Lower leg skin (tissue), 4 donors: Measurements from ENCODE around the gene ATP1A4. TPM values are rescaled to one million over a fixed set of nuclear protein-coding genes. Genes with fewer than 3 reads are reported as not detected.
A peak's percentile ranks its signal among the peaks of the same experiment; 100 is the strongest.

Experiments
- DNase-seq, 2 donors: peaks; one replicate each; pipeline ENCODE4 v3.0.0-alpha.2; 2019; ENCODE audit warnings: low spot score in 2 of 2
- H3K4me3 ChIP-seq: fragments of 200-600 bp; sonication (generic); 2 replicates; pipeline ENCODE4 v1.5.1; 2017; ENCODE audit warnings: mild to moderate bottlenecking, low read depth; ENCODE audit not compliant: poor library complexity, severe bottlenecking
- POLR2A ChIP-seq, 2 donors: fragments of 450-650 bp; IDR thresholded peaks; one replicate each; pipeline ENCODE4 v1.6.1; 2016 to 2017; ENCODE audit warnings: antibody characterized with exemption in 2 of 2, mild to moderate bottlenecking in 1 of 2, moderate library complexity in 1 of 2
- WGBS, 2 donors: methylation state at CpG; one replicate each; pipeline ENCODE4 v1.1.5; 2018; 5-methylcytosine and 5-hydroxymethylcytosine counted together
- intact Hi-C: fragments of 100-400 bp; cut with DNase I; formaldehyde crosslinking; loops from one replicate; pipeline ENCODE4 v1.15.0; 2023; ENCODE audit warnings: low total_unique reads
- total RNA-seq, 4 donors: library from RNA; depleted of rRNA; stranded (reverse); fragments of >200 nt; gene quantifications; one replicate each; pipeline ENCODE4 v1.1.0, GENCODE V29; 2016
- TF ChIP-seq, protein P1 (sequence below), 3 donors: fragments of 450-650 bp; IDR thresholded peaks; one replicate each; pipeline ENCODE4 v1.5.1; 2016; ENCODE audit warnings: antibody characterized with exemption in 3 of 3, mild to moderate bottlenecking in 3 of 3, moderate library complexity in 2 of 3

ATP1A4 gene
- total RNA-seq, 4 donors from 2014 or later: 0.32 TPM; not detected in 3

GRCh38 chr1:160196143-160196542 is 44.7 kb downstream of the ATP1A4 start:
- intact Hi-C loops: loop anchor here (10.0 kb wide), 1 partner anchor 91 kb away; no protein-coding TSS in a partner anchor
- 83 to 84% methylated on average over 4 of the region's 4 CpGs for WGBS, 2 donors

DNA sequence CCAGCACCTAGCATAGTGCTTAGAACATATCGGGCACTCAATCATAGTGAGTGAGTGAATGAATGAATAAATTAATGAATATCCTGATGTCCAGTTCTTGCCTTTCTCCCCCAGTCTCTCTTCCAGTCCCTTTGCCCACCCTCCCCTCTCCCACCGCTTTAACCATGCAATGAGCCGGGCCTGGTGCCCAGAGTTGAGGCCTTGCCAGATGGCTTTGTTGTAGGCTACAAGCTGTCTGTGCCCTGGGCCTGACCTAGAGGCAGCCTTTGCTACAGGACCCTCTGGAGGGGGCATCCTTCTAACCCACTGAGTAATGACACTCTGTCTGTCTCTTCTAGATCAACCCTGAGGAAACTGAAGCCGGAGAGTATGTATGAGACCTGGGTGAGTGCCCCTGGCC is 45.8 kb downstream of the ATP1A4 start:
- H3K4me3 ChIP-seq: no peak overlapping the region
- DNase-seq: no peak
- WGBS, 2 donors: 95 to 96% methylated on average over 4 of the region's 4 CpGs
- TF ChIP-seq, protein P1, sequence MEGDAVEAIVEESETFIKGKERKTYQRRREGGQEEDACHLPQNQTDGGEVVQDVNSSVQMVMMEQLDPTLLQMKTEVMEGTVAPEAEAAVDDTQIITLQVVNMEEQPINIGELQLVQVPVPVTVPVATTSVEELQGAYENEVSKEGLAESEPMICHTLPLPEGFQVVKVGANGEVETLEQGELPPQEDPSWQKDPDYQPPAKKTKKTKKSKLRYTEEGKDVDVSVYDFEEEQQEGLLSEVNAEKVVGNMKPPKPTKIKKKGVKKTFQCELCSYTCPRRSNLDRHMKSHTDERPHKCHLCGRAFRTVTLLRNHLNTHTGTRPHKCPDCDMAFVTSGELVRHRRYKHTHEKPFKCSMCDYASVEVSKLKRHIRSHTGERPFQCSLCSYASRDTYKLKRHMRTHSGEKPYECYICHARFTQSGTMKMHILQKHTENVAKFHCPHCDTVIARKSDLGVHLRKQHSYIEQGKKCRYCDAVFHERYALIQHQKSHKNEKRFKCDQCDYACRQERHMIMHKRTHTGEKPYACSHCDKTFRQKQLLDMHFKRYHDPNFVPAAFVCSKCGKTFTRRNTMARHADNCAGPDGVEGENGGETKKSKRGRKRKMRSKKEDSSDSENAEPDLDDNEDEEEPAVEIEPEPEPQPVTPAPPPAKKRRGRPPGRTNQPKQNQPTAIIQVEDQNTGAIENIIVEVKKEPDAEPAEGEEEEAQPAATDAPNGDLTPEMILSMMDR (IDR thresholded peaks at IDR 0.05): no peak
- TF ChIP-seq POLR2A (IDR thresholded peaks at IDR 0.05): no peak
- intact Hi-C loops: loop anchor here (10.0 kb wide), 1 partner anchor 92 kb away; no protein-coding TSS in a partner anchor

More at GRCh38 chr1:160196143-160196542, 44.7 kb downstream of the ATP1A4 start:
- DNase-seq: no peak
- TF ChIP-seq POLR2A (IDR thresholded peaks at IDR 0.05): no peak
- TF ChIP-seq, protein P1 (IDR thresholded peaks at IDR 0.05): no peak
- no peak overlapping the region for H3K4me3 ChIP-seq

DNA sequence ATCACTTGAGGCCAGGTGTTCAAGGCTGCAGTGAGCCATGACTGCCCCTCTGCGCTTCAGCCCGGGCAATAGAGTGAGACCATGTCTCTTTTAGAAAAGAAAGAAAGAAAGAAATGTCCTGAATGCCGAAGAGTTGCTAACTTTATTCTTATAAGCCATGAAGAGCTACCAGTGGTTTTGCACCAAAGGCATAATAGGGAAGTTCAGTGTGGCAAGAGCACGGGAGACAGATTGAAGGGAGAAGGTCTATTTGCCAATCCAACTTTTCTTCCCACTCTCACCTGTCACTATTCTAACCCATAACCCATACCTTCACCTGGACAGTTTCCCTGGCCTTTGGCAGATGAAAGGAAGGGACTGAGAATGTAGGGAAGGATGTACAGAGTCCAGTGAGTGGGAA is 49.4 kb downstream of the ATP1A4 start:
- DNase-seq: no peak
- intact Hi-C loops: no loop called here
- TF ChIP-seq, protein P1 (IDR thresholded peaks at IDR 0.05): no peak
- TF ChIP-seq POLR2A (IDR thresholded peaks at IDR 0.05): no peak
- WGBS, 2 donors: 87 to 92% methylated on average over 4 of the region's 4 CpGs
- no peak overlapping the region for H3K4me3 ChIP-seq

DNA sequence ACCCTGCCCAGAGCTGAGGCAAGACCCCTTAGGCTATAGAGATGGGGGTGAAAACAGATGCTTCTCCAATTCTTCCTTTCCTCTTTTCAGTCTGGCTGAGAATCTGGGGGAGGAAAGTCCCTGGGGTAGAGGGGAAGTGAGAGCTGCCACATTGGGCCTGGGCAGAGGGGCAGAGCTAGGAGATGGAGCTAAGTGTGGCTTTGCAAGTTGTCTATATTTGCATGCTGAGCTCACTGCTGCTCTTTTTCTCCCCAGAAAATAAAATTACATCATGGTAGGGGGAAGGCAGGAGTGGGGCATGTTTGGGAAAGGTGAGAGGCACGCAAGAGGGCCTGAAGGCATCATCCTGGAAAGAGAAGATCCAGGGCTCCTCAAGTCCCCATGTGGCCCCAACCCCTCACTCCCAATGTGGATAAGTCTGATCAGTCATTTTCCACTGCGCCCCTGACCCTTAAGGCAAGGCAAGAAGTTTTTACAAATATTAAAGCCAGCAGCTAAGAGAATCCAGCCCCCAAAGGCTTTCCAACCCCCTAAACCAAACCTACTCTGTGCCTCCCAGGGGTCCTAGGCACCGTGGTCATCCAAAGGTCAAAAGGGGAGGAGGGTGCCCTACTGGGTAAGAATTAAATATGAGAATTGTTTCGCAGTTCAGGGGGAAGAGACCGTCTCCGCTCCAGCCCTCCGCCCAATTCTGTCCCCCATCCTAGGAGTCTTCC is 53.3 kb downstream of the ATP1A4 start:
- TF ChIP-seq, protein P1 (IDR thresholded peaks at IDR 0.05): no peak
- no peak for TF ChIP-seq POLR2A (IDR thresholded peaks at IDR 0.05)
- intact Hi-C loops: no loop called here
- peak in 1 of 2 donors; percentile 66 for DNase-seq
- WGBS, 2 donors: 25 to 26% methylated on average over 7 of the region's 7 CpGs
- H3K4me3 ChIP-seq: no peak overlapping the region

GRCh38 chr1:160205242-160206035 is 54.0 kb downstream of the ATP1A4 start, which contains the start of gene PEA15:
PEA15 (plus strand) TSS chr1:160205384; CDS start chr1:160211545, 6,161 bp downstream.
- 0 to 1% methylated on average over 41 to 70 of the region's 76 CpGs for WGBS, 2 donors
- DNase-seq: peak; percentile 44 to 93
- TF ChIP-seq, protein P1 (IDR thresholded peaks at IDR 0.05): no peak
- TF ChIP-seq POLR2A (IDR thresholded peaks at IDR 0.05): no peak
- H3K4me3 ChIP-seq: peak within 1 kb of the TSS; percentile 61
- intact Hi-C loops: no loop called here
